H9 (cell line): ENCODE measurements around the gene ETV6. TPM values are rescaled to one million over a fixed set of nuclear protein-coding genes. Genes with fewer than 3 reads are reported as not detected.

ENCODE experiments used
- DNase-seq: peaks from one replicate; pipeline ENCODE4 v3.0.0-alpha.2; 2017
- H2AFZ ChIP-seq: one replicate; pipeline ENCODE4 v1.6.1; 2013; ENCODE audit warnings: mild to moderate bottlenecking, low read length, control low read depth, moderate library complexity
- H2AK5ac ChIP-seq: 2 replicates; pipeline ENCODE4 v1.6.1; 2013; ENCODE audit warnings: low read length, control low read depth, mixed read lengths; ENCODE audit not compliant: insufficient read length
- H2BK120ac ChIP-seq: one replicate; pipeline ENCODE4 v1.6.1; 2013; ENCODE audit warnings: low read depth, mild to moderate bottlenecking, low read length, control low read depth, inconsistent platforms; ENCODE audit not compliant: poor library complexity, severe bottlenecking
- H2BK12ac ChIP-seq: 2 replicates; pipeline ENCODE4 v1.6.1; 2013; ENCODE audit warnings: low read length, control low read depth, mixed read lengths, low read depth; ENCODE audit not compliant: insufficient read length
- H2BK15ac ChIP-seq: 2 replicates; pipeline ENCODE4 v1.6.1; 2013; ENCODE audit warnings: low read depth, low read length, control low read depth
- H2BK20ac ChIP-seq: one replicate; pipeline ENCODE4 v1.6.1; 2013; ENCODE audit warnings: low read depth, mild to moderate bottlenecking, low read length, control low read depth, inconsistent platforms; ENCODE audit not compliant: poor library complexity, severe bottlenecking
- H2BK5ac ChIP-seq: 2 replicates; pipeline ENCODE4 v1.6.1; 2013; ENCODE audit warnings: low read length, control low read depth, mixed read lengths; ENCODE audit not compliant: insufficient read length
- H3K14ac ChIP-seq: 2 replicates; pipeline ENCODE4 v1.6.1; 2013; ENCODE audit warnings: low read length, control low read depth; ENCODE audit not compliant: insufficient read depth
- H3K18ac ChIP-seq: 2 replicates; pipeline ENCODE4 v1.6.1; 2013; ENCODE audit warnings: low read depth, mild to moderate bottlenecking, mixed read lengths, low read length, control low read depth; ENCODE audit not compliant: insufficient read length
- H3K23ac ChIP-seq: 2 replicates; pipeline ENCODE4 v1.6.1; 2013; ENCODE audit warnings: low read length, control low read depth, mixed read lengths, low read depth; ENCODE audit not compliant: insufficient read length
- H3K23me2 ChIP-seq: 2 replicates; pipeline ENCODE4 v1.6.1; 2013; ENCODE audit warnings: low read depth, mild to moderate bottlenecking, mixed read lengths, low read length, control low read depth; ENCODE audit not compliant: insufficient read length, poor library complexity, severe bottlenecking
- H3K27ac ChIP-seq: 2 replicates; pipeline ENCODE4 v1.5.1; 2013; ENCODE audit warnings: low read length, control low read depth, mixed read lengths, low read depth; ENCODE audit not compliant: insufficient read length
- H3K27me3 ChIP-seq: 2 replicates; pipeline ENCODE4 v1.6.1; 2013; ENCODE audit warnings: low read length, control low read depth, inconsistent platforms; ENCODE audit not compliant: insufficient read depth
- H3K4ac ChIP-seq: 2 replicates; pipeline ENCODE4 v1.6.1; 2013; ENCODE audit warnings: low read depth, mild to moderate bottlenecking, control low read depth, inconsistent platforms, low read length, moderate library complexity
- H3K4me1 ChIP-seq: 2 replicates; pipeline ENCODE4 v1.6.1; 2013; ENCODE audit warnings: low read length, control low read depth, inconsistent platforms; ENCODE audit not compliant: insufficient read depth
- H3K4me2 ChIP-seq: 2 replicates; pipeline ENCODE4 v1.6.1; 2013; ENCODE audit warnings: low read length, control low read depth, mixed read lengths; ENCODE audit not compliant: insufficient read length, insufficient read depth
- H3K56ac ChIP-seq: 2 replicates; pipeline ENCODE4 v1.6.1; 2013; ENCODE audit warnings: low read depth, mild to moderate bottlenecking, mixed read lengths, low read length, control low read depth; ENCODE audit not compliant: insufficient read length
- H3K79me1 ChIP-seq: 2 replicates; pipeline ENCODE4 v1.6.1; 2013; ENCODE audit warnings: low read depth, mild to moderate bottlenecking, moderate library complexity, low read length, control low read depth, inconsistent platforms; ENCODE audit not compliant: insufficient read depth, poor library complexity, severe bottlenecking
- H3K79me2 ChIP-seq: 2 replicates; pipeline ENCODE4 v1.6.1; 2013; ENCODE audit warnings: low read length, control low read depth, inconsistent platforms; ENCODE audit not compliant: insufficient read depth
- H3K9ac ChIP-seq: 2 replicates; pipeline ENCODE4 v1.6.1; 2013; ENCODE audit warnings: low read length, control low read depth, mixed read lengths; ENCODE audit not compliant: insufficient read length; ENCODE audit errors: extremely low read depth
- H3K9me3 ChIP-seq: one replicate; pipeline ENCODE4 v1.6.1; 2013; ENCODE audit warnings: low read depth, low read length, inconsistent platforms; ENCODE audit not compliant: control insufficient read depth
- H3T11ph ChIP-seq: one replicate; pipeline ENCODE4 v1.6.1; 2013; ENCODE audit warnings: mild to moderate bottlenecking, low read length, control low read depth, inconsistent platforms
- H4K20me1 ChIP-seq: one replicate; pipeline ENCODE4 v1.6.1; 2013; ENCODE audit not compliant: control insufficient read depth, insufficient read length, insufficient read depth
- H4K5ac ChIP-seq: 2 replicates; pipeline ENCODE4 v1.6.1; 2013; ENCODE audit warnings: low read depth, mild to moderate bottlenecking, mixed read lengths, low read length, control low read depth; ENCODE audit not compliant: insufficient read length
- H4K8ac ChIP-seq: replicated peaks from 2 replicates; pipeline ENCODE4 v1.6.1; 2013; ENCODE audit warnings: low read length, control low read depth, mixed read lengths, low read depth; ENCODE audit not compliant: insufficient read length
- H4K91ac ChIP-seq: 2 replicates; pipeline ENCODE4 v1.6.1; 2013; ENCODE audit warnings: low read depth, mild to moderate bottlenecking, moderate library complexity, mixed read lengths, low read length, control low read depth; ENCODE audit not compliant: insufficient read length
- H3K27ac Mint-ChIP-seq, 3 experiments: 2 replicates in 2 of 3; 3 replicates in 1 of 3; pipeline ENCODE4 v1.8.0; 2020 to 2021; ENCODE audit warnings: mixed read lengths in 3 of 3, mild to moderate bottlenecking in 1 of 3, moderate library complexity in 1 of 3
- H3K27me3 Mint-ChIP-seq: 2 replicates; pipeline ENCODE4 v1.8.0; 2021; ENCODE audit warnings: low read depth, mild to moderate bottlenecking, moderate library complexity, mixed read lengths
- H3K36me3 Mint-ChIP-seq, 3 experiments: 2 replicates in 2 of 3; 3 replicates in 1 of 3; pipeline ENCODE4 v1.8.0; 2020 to 2021; ENCODE audit warnings: low read depth in 3 of 3, mixed read lengths in 3 of 3; ENCODE audit not compliant: insufficient read depth in 1 of 3
- H3K4me1 Mint-ChIP-seq, 2 experiments: 2 replicates each; pipeline ENCODE4 v1.8.0; 2020; ENCODE audit warnings: mixed read lengths in 2 of 2
- H3K4me3 Mint-ChIP-seq, 2 experiments: 2 replicates in 1 of 2; 3 replicates in 1 of 2; pipeline ENCODE4 v1.8.0; 2020 to 2021; ENCODE audit warnings: mild to moderate bottlenecking in 2 of 2, mixed read lengths in 2 of 2, moderate library complexity in 1 of 2
- H3K9me3 Mint-ChIP-seq, 2 experiments: 2 replicates in 1 of 2; 3 replicates in 1 of 2; pipeline ENCODE4 v1.8.0; 2020; ENCODE audit warnings: mild to moderate bottlenecking in 2 of 2, mixed read lengths in 2 of 2, moderate library complexity in 1 of 2
- WGBS: extraction: QIAGEN DNeasy Blood & Tissue Kit; methylation state at CpG from one replicate; pipeline ENCODE4 v1.1.7; 2013; ENCODE audit warnings: missing lambda C conversion rate, low lambda C conversion rate, mixed read lengths; ENCODE audit not compliant: insufficient read length; ENCODE audit errors: extremely low coverage; 5-methylcytosine and 5-hydroxymethylcytosine counted together
- total RNA-seq: library from RNA; stranded (reverse); gene quantifications from 2 replicates; pipeline ENCODE4 v1.2.1, GENCODE V29; 2021
- TF ChIP-seq, protein P1 (sequence below): fragments of 200-600 bp; sonication (generic); conservative IDR thresholded peaks from 3 replicates; pipeline ENCODE4 v1.8.0; 2021; ENCODE audit warnings: antibody characterized with exemption, mild to moderate bottlenecking

Gene ETV6
- total RNA-seq, 1 experiment from 2014 or later: 28.7 TPM

DNA sequence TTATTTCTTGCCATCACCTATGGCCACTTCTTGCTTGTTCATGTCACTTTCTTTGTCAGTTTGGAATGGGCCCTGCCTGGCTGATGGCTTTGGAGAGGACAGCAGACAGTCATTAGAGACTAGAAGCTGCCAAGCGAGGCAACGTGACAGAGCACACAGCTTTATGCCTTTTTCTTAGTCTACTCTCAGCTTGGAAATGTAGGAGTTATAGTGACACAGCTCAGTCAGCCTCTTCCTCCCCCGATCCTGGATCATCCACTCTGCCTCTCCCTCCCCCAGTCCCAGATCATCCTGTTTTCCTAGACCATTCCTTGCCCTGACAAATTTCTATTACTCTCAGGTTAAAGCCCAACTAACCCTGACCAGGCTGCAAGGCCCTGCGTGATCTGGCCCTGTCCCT is 26.6 kb downstream of the ETV6 start:
- no CpG with 5 or more reads among the region's 4 CpGs for WGBS
- peak overlapping the region in 2 of 3 experiments; percentile 42 to 70; a peak in 4 of 7 replicates for H3K27ac Mint-ChIP-seq
- no peak overlapping the region for H3K27ac ChIP-seq
- H2BK12ac ChIP-seq: no peak overlapping the region
- H3K23me2 ChIP-seq: no peaks in the 10 kb centered on the region
- H3K56ac ChIP-seq: no peak overlapping the region
- H4K5ac ChIP-seq: no peak overlapping the region
- H3T11ph ChIP-seq: no peak overlapping the region
- no peak for DNase-seq
- H3K18ac ChIP-seq: no peak overlapping the region
- H3K27me3 Mint-ChIP-seq: no peaks in the 10 kb centered on the region
- no peak overlapping the region for H3K14ac ChIP-seq
- H2BK120ac ChIP-seq: no peak overlapping the region
- H3K9me3 ChIP-seq: no peaks in the 10 kb centered on the region
- H4K8ac ChIP-seq: no peak overlapping the region
- no peak overlapping the region for H3K4ac ChIP-seq
- no peak overlapping the region for H2BK15ac ChIP-seq
- H3K4me2 ChIP-seq: no peak overlapping the region
- H2AK5ac ChIP-seq: no peak overlapping the region
- peaks cover 31% of the 10 kb centered on the region in 2 experiments for H3K4me1 Mint-ChIP-seq
- no peak overlapping the region for H2AFZ ChIP-seq
- no peak overlapping the region for H3K4me3 Mint-ChIP-seq
- peaks cover 16% of the 10 kb centered on the region; the same call in 1 of the 2 replicates for H3K4me1 ChIP-seq
- no peak overlapping the region for H2BK20ac ChIP-seq
- H2BK5ac ChIP-seq: no peak overlapping the region
- peaks cover 0 to 2% (median 0%) of the 10 kb centered on the region in 3 experiments; a peak in 2 of 7 replicates for H3K36me3 Mint-ChIP-seq
- H4K91ac ChIP-seq: no peak overlapping the region
- no peaks in the 10 kb centered on the region for H3K27me3 ChIP-seq
- no peaks in the 10 kb centered on the region for H3K9me3 Mint-ChIP-seq
- H3K79me1 ChIP-seq: peaks cover 3% of the 10 kb centered on the region
- no peaks in the 10 kb centered on the region for H4K20me1 ChIP-seq
- H3K9ac ChIP-seq: no peak overlapping the region
- no peak overlapping the region for H3K23ac ChIP-seq
- TF ChIP-seq, protein P1, sequence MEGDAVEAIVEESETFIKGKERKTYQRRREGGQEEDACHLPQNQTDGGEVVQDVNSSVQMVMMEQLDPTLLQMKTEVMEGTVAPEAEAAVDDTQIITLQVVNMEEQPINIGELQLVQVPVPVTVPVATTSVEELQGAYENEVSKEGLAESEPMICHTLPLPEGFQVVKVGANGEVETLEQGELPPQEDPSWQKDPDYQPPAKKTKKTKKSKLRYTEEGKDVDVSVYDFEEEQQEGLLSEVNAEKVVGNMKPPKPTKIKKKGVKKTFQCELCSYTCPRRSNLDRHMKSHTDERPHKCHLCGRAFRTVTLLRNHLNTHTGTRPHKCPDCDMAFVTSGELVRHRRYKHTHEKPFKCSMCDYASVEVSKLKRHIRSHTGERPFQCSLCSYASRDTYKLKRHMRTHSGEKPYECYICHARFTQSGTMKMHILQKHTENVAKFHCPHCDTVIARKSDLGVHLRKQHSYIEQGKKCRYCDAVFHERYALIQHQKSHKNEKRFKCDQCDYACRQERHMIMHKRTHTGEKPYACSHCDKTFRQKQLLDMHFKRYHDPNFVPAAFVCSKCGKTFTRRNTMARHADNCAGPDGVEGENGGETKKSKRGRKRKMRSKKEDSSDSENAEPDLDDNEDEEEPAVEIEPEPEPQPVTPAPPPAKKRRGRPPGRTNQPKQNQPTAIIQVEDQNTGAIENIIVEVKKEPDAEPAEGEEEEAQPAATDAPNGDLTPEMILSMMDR: no peak
- peaks cover 7% of the 10 kb centered on the region; the same call in 1 of the 2 replicates for H3K79me2 ChIP-seq
